Endothelial cell of umbilical vein (primary cell): Measurements from ENCODE around the gene RAMACL. TPM values are rescaled to one million over a fixed set of nuclear protein-coding genes. Genes with fewer than 3 reads are reported as not detected.

ENCODE experiments used
- BruUV-seq: library from RNA; stranded (reverse); fragments of 400-500 nt; replicated peaks from 2 replicates; lab custom pipeline; 2021; lab: Mats Ljungman, UMichigan
- CTCF ChIA-PET: fragments of 300-600, 350-600 bp; sonication (Branson Sonifier 250); formaldehyde crosslinking; loops from one replicate; lab custom pipeline; 2021; ENCODE audit warnings: antibody characterized with exemption, inconsistent platforms; lab: Charles Lee
- POLR2A ChIA-PET: fragments of 300-600, 350-600 bp; sonication (Branson Sonifier 250); formaldehyde crosslinking; loops from one replicate; lab custom pipeline; 2021; ENCODE audit warnings: antibody characterized with exemption, inconsistent platforms; lab: Charles Lee
- DNase-seq: peaks from one replicate; pipeline ENCODE4 v3.0.0-alpha.2; 2011; ENCODE audit warnings: low read depth, low spot score
- FAIRE-seq: peaks from 2 replicates; lab custom pipeline; 2011; peaks lifted over from hg19 to GRCh38; lab: Jason Lieb, UNC
- H2AFZ ChIP-seq: 2 replicates; pipeline ENCODE4 v1.6.0; 2012; ENCODE audit warnings: low read depth, low read length, control low read depth, inconsistent platforms
- H3K27ac ChIP-seq: 2 replicates; pipeline ENCODE4 v1.5.1; 2011; ENCODE audit warnings: low read depth, mild to moderate bottlenecking, control low read depth, low read length, moderate library complexity; ENCODE audit not compliant: insufficient read depth
- H3K27me3 ChIP-seq, 2 experiments: 2 replicates each; pipeline versions ENCODE4 v1.6.0 to v1.6.1; 2011; ENCODE audit warnings: low read length in 2 of 2, mixed read lengths in 1 of 2; ENCODE audit not compliant: control insufficient read depth in 2 of 2, insufficient read depth in 2 of 2
- H3K36me3 ChIP-seq, 2 experiments: 2 replicates in 1 of 2; 3 replicates in 1 of 2; pipeline ENCODE4 v1.5.1; 2011; ENCODE audit warnings: low read length in 2 of 2, mild to moderate bottlenecking in 1 of 2, moderate library complexity in 1 of 2; ENCODE audit not compliant: control insufficient read depth in 2 of 2, insufficient read depth in 2 of 2; ENCODE audit errors: extremely low read depth in 1 of 2
- H3K4me1 ChIP-seq: 3 replicates; pipeline ENCODE4 v1.5.1; 2011; ENCODE audit warnings: mild to moderate bottlenecking, low read length; ENCODE audit not compliant: control insufficient read depth, insufficient read depth; ENCODE audit errors: extremely low read depth
- H3K4me2 ChIP-seq: 2 replicates; pipeline ENCODE4 v1.6.1; 2011; ENCODE audit warnings: low read length, control low read depth, mixed read lengths; ENCODE audit not compliant: insufficient read depth
- H3K4me3 ChIP-seq, 3 experiments: fragments of 200-600 bp in 1 of 3; sonication (generic), shearing (Covaris generic) in 1 of 3; replicated peaks in 1 of 3; 2 replicates each; pipeline ENCODE4 v1.5.1; 2011 to 2016; ENCODE audit warnings: control low read depth in 3 of 3, low read length in 3 of 3, mild to moderate bottlenecking in 2 of 3, inconsistent platforms in 1 of 3, low read depth in 1 of 3, moderate library complexity in 1 of 3; ENCODE audit not compliant: insufficient read depth in 1 of 3
- H3K79me2 ChIP-seq: 2 replicates; pipeline ENCODE4 v1.6.0; 2012; ENCODE audit warnings: low read length, inconsistent platforms; ENCODE audit not compliant: control insufficient read depth, insufficient read depth
- H3K9ac ChIP-seq: replicated peaks from 2 replicates; pipeline ENCODE3; 2011; ENCODE audit warnings: low read length, control low read depth; ENCODE audit not compliant: insufficient read depth; ENCODE audit errors: extremely low read depth
- H3K9me1 ChIP-seq: replicated peaks from 3 replicates; pipeline ENCODE4 v1.6.0; 2011; ENCODE audit warnings: mild to moderate bottlenecking, low read length; ENCODE audit not compliant: control insufficient read depth, insufficient read depth; ENCODE audit errors: extremely low read depth
- H3K9me3 ChIP-seq: replicated peaks from 2 replicates; pipeline ENCODE4 v1.5.1; 2012; ENCODE audit warnings: low read length, inconsistent platforms; ENCODE audit not compliant: control insufficient read depth, insufficient read depth
- H4K20me1 ChIP-seq: replicated peaks from 2 replicates; pipeline ENCODE3; 2011; ENCODE audit warnings: mild to moderate bottlenecking, low read length; ENCODE audit not compliant: control insufficient read depth, insufficient read depth; ENCODE audit errors: extremely low read depth
- EZH2 ChIP-seq: IDR thresholded peaks from 2 replicates; pipeline ENCODE4 v1.6.1; 2012; ENCODE audit warnings: borderline replicate concordance, low read depth, mild to moderate bottlenecking, moderate library complexity, low read length, inconsistent platforms; ENCODE audit not compliant: severe bottlenecking
- FOS ChIP-seq: IDR thresholded peaks from 2 replicates; pipeline ENCODE4 v1.6.1; 2011; ENCODE audit warnings: mild to moderate bottlenecking, low read length, moderate library complexity, borderline replicate concordance; ENCODE audit not compliant: insufficient read depth
- GATA2 ChIP-seq: IDR thresholded peaks from 2 replicates; pipeline ENCODE4 v1.7.0; 2011; ENCODE audit warnings: low read depth, mild to moderate bottlenecking, moderate library complexity, mixed read lengths, low read length; ENCODE audit not compliant: insufficient read length, insufficient read depth
- JUN ChIP-seq: IDR thresholded peaks from 2 replicates; pipeline ENCODE4 v1.6.1; 2011; ENCODE audit warnings: borderline replicate concordance, low read depth; ENCODE audit not compliant: insufficient read length, insufficient read depth
- MAX ChIP-seq: IDR thresholded peaks from 2 replicates; pipeline ENCODE4 v1.6.1; 2011; ENCODE audit not compliant: insufficient read depth, insufficient read length
- MYC ChIP-seq: IDR thresholded peaks from one replicate; pipeline ENCODE4 v1.6.1; 2011; ENCODE audit warnings: mild to moderate bottlenecking, low read depth, low read length
- POLR2A ChIP-seq: IDR thresholded peaks from 2 replicates; pipeline ENCODE4 v1.6.1; 2012; ENCODE audit warnings: low read depth, mild to moderate bottlenecking, control low read depth, low read length
- POLR2AphosphoS5 ChIP-seq: IDR thresholded peaks from 2 replicates; pipeline ENCODE4 v1.6.1; 2012; ENCODE audit warnings: low read depth, mild to moderate bottlenecking, control low read depth, low read length, moderate library complexity; ENCODE audit not compliant: insufficient read depth
- dilution Hi-C: fragments of 300-500 bp; cut with MboI; formaldehyde crosslinking; loops from one replicate; pipeline ENCODE4 v1.15.0; 2019; ENCODE audit warnings: low sequenced_read_pairs; ENCODE audit not compliant: extremely low pct_ligation_motif_present
- intact Hi-C: fragments of 100-400 bp; cut with micrococcal nuclease; formaldehyde crosslinking; loops from one replicate; pipeline ENCODE4 v1.10.0; 2022
- polyA plus RNA-seq, 4 experiments: library from polyadenylated mRNA; depleted of rRNA in 3 of 4; stranded (reverse) in 3 of 4; unstranded in 1 of 4; fragments of >200 nt; gene quantifications; 2 replicates each; pipeline versions ENCODE4 v1.2.1 to v1.2.3, GENCODE V29; 2011 to 2012; ENCODE audit warnings: missing spikeins in 1 of 4
- total RNA-seq: library from RNA; stranded (reverse); gene quantifications from 2 replicates; pipeline ENCODE4 v1.2.3, GENCODE V29; 2021
- TF ChIP-seq, protein P1 (sequence below), 2 donors: IDR thresholded peaks; 1 replicate in 1 of 2; 2 replicates in 1 of 2; pipeline ENCODE4 v1.5.1; 2011; ENCODE audit warnings: low read length in 2 of 2, mild to moderate bottlenecking in 2 of 2, moderate library complexity in 2 of 2, control low read depth in 1 of 2, inconsistent platforms in 1 of 2, low read depth in 1 of 2; ENCODE audit not compliant: insufficient read depth in 1 of 2; ENCODE audit errors: extremely low read depth in 1 of 2

Gene RAMACL
- total and polyA plus RNA-seq, 2 donors (not counting 3 experiments of a cell fraction or from before 2014, with no cell fraction given) = 0.17 to 5.3 TPM

DNA sequence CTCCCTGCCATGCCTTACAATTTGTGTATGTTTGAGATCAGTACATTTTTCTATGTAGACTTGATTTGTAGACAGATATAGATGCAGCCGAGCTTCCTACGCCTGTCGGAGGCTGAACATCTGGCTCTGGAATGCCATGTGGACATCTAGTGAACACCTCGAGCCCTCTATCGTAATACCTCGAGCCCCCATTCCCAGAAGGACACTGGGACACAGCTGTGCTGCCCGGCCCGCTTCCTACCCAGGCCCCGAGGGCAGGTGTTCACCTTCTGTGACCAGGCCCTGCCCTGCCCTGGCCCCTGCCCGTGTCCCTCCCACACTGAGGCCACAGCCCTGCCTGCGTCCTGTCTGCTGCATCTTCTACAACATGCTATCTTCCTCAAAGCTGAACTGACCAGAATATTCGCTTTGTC lies 27.7 kb upstream of the RAMACL start:
- Histone ChIP-seq H3K9me3 (no peaks in the 10 kb centered on the region), H3K9ac (no peak overlapping the region), H3K4me2 (no peak overlapping the region), H3K79me2 (peaks cover 29% of the 10 kb centered on the region), H3K27ac (peak overlapping the region; percentile 58), H3K27me3 (no peaks in the 10 kb centered on the region), H2AFZ (no peak overlapping the region), H3K4me1 (peaks cover 33% of the 10 kb centered on the region), H3K9me1 (no peaks in the 10 kb centered on the region), H3K4me3 (no peak overlapping the region), H4K20me1 (no peaks in the 10 kb centered on the region), H3K36me3 (peaks cover 0 to 10% of the 10 kb centered on the region in 2 experiments)
- no TSS peak for BruUV-seq
- CTCF ChIA-PET = interaction anchor here (1.9 kb wide), 1 partner anchor 13 kb away, joined by 7 read pairs; the partner anchor contains the start of gene RPS6KA2
- dilution Hi-C loops = no loop called here
- intact Hi-C loops = no loop called here
- DNase-seq = no peak
- no peak for FAIRE-seq
- TF ChIP-seq GATA2 = no peak
- no peak for TF ChIP-seq JUN
- TF ChIP-seq MYC = no peak
- no peak for TF ChIP-seq POLR2AphosphoS5
- TF ChIP-seq POLR2A = no peak
- TF ChIP-seq EZH2 = no peak
- no peak for TF ChIP-seq FOS
- TF ChIP-seq MAX = no peak
- TF ChIP-seq, protein P1, sequence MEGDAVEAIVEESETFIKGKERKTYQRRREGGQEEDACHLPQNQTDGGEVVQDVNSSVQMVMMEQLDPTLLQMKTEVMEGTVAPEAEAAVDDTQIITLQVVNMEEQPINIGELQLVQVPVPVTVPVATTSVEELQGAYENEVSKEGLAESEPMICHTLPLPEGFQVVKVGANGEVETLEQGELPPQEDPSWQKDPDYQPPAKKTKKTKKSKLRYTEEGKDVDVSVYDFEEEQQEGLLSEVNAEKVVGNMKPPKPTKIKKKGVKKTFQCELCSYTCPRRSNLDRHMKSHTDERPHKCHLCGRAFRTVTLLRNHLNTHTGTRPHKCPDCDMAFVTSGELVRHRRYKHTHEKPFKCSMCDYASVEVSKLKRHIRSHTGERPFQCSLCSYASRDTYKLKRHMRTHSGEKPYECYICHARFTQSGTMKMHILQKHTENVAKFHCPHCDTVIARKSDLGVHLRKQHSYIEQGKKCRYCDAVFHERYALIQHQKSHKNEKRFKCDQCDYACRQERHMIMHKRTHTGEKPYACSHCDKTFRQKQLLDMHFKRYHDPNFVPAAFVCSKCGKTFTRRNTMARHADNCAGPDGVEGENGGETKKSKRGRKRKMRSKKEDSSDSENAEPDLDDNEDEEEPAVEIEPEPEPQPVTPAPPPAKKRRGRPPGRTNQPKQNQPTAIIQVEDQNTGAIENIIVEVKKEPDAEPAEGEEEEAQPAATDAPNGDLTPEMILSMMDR (IDR thresholded peaks at IDR 0.05; ENCODE audit: extremely low read depth in 1 of 2, insufficient read depth in 1 of 2, low read depth in 1 of 2, low read length in 2 of 2) = no peak
- POLR2A ChIA-PET = no interaction called here
